Mammary epithelial cell (primary cell): ENCODE data around the gene SPACA5.

Experiments used
- EZH2 ChIP-seq: IDR thresholded peaks from 2 replicates; pipeline ENCODE4 v1.6.1; 2012; ENCODE audit warnings: low read length, inconsistent platforms, borderline replicate concordance
- TF ChIP-seq, protein P1 (sequence below), 2 donors: IDR thresholded peaks in 1 of 2; conservative IDR thresholded peaks in 1 of 2; 2 replicates each; pipeline ENCODE4 v1.5.1; 2011 to 2012; ENCODE audit warnings: inconsistent platforms in 2 of 2, low read length in 2 of 2, mild to moderate bottlenecking in 2 of 2, control low read depth in 1 of 2, low read depth in 1 of 2; ENCODE audit not compliant: insufficient read depth in 1 of 2; ENCODE audit errors: extremely low read depth in 1 of 2

DNA sequence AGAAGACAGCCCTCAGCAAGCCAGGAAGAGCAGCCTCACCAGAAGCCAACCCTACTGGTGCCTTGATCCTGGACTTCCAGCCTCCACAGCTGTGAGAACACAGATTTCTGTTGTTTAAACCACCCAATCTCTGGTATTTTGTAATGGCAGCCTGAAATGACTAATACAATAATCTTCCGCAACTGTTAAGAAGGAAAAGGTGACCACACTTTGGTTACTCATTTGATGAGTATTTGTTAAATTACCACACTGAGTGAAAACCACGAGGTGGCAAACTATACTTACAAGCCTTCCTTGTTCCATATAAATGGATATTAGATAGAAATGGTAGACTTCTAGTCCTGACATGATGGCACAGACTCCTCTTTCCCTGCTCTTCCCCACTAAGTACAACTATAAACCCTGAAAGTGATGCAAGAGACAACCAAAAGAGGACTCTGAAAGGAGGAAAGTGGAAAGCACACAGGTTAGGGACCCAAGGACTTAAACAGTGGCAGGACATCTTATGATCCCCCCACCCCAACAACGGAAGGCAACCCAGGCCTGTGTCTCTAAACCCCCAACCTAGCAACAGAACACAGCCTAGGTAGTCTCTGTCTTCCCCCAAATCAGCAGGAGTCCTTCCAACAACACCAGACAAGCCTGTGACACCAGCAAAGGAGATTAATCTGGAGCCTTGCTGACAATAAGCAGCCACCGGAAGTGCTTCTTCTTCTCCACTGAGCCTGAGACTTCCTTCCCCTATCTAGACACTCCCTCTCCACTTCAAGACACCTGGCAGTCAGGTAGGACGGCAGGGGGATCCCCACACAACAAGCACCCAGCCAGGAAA lies 15.3 kb upstream of the SPACA5 start:
- TF ChIP-seq, protein P1, sequence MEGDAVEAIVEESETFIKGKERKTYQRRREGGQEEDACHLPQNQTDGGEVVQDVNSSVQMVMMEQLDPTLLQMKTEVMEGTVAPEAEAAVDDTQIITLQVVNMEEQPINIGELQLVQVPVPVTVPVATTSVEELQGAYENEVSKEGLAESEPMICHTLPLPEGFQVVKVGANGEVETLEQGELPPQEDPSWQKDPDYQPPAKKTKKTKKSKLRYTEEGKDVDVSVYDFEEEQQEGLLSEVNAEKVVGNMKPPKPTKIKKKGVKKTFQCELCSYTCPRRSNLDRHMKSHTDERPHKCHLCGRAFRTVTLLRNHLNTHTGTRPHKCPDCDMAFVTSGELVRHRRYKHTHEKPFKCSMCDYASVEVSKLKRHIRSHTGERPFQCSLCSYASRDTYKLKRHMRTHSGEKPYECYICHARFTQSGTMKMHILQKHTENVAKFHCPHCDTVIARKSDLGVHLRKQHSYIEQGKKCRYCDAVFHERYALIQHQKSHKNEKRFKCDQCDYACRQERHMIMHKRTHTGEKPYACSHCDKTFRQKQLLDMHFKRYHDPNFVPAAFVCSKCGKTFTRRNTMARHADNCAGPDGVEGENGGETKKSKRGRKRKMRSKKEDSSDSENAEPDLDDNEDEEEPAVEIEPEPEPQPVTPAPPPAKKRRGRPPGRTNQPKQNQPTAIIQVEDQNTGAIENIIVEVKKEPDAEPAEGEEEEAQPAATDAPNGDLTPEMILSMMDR (conservative IDR thresholded peaks at IDR 0.05 in 1 of 2, IDR thresholded peaks at IDR 0.05 in 1 of 2; ENCODE audit: extremely low read depth in 1 of 2, insufficient read depth in 1 of 2, low read depth in 1 of 2, low read length in 2 of 2) = no peak
- TF ChIP-seq EZH2 = no peak
